SK-N-SH (cell line): Measurements from ENCODE around the gene PLCH1. TPM values are rescaled to one million over a fixed set of nuclear protein-coding genes. Genes with fewer than 3 reads are reported as not detected.

ENCODE experiments used
- CTCF ChIA-PET: fragments of 300-600, 350-600 bp; formaldehyde crosslinking; extraction: SDS; loops from one replicate; lab custom pipeline; 2021; lab: Yijun Ruan, JAX
- POLR2A ChIA-PET: fragments of 350-600 bp; sonication (Branson Sonifier 250); formaldehyde crosslinking; extraction: SDS; loops from one replicate; lab custom pipeline; 2020; ENCODE audit warnings: antibody characterized with exemption, inconsistent platforms; lab: Yijun Ruan, JAX
- DNase-seq: peaks from one replicate; pipeline ENCODE4 v3.0.0; 2012
- H2AFZ ChIP-seq: fragments of 200-600 bp; sonication (generic); 2 replicates; pipeline ENCODE4 v1.8.1; 2016; ENCODE audit warnings: antibody characterized with exemption, mild to moderate bottlenecking, low read depth
- H3F3A ChIP-seq: fragments of 200-600 bp; sonication (generic); replicated peaks from 2 replicates; pipeline ENCODE3; 2016; ENCODE audit warnings: antibody characterized with exemption, mild to moderate bottlenecking; ENCODE audit not compliant: insufficient read depth
- H3K27ac ChIP-seq, 2 experiments: fragments of 200-500 bp in 1 of 2; fragments of 200-600 bp in 1 of 2; sonication (Bioruptor generic) in 1 of 2; sonication (generic), shearing (Covaris generic) in 1 of 2; 2 replicates each; pipeline versions ENCODE4 v1.5.1 to v1.6.1; 2014 to 2016; ENCODE audit warnings: low read depth in 2 of 2, inconsistent platforms in 1 of 2, low read length in 1 of 2, mild to moderate bottlenecking in 1 of 2, mixed read lengths in 1 of 2
- H3K27me3 ChIP-seq: fragments of 200-600 bp; sonication (generic), shearing (Covaris generic); 2 replicates; pipeline ENCODE4 v1.6.1; 2016; ENCODE audit warnings: mixed run types; ENCODE audit not compliant: insufficient read depth
- H3K36me3 ChIP-seq, 2 experiments: fragments of 200-500 bp in 1 of 2; fragments of 200-600 bp in 1 of 2; sonication (Bioruptor generic) in 1 of 2; sonication (generic) in 1 of 2; replicated peaks in 1 of 2; 2 replicates each; pipeline versions ENCODE3 to v1.5.1; 2014 to 2016; ENCODE audit warnings: low read length in 1 of 2, mild to moderate bottlenecking in 1 of 2; ENCODE audit not compliant: insufficient read depth in 2 of 2, control insufficient read depth in 1 of 2
- H3K4me1 ChIP-seq, 2 experiments: fragments of 200-500 bp in 1 of 2; fragments of 200-600 bp in 1 of 2; sonication (Bioruptor generic) in 1 of 2; sonication (generic), shearing (Covaris generic) in 1 of 2; 2 replicates each; pipeline versions ENCODE4 v1.5.1 to v1.6.1; 2014 to 2016; ENCODE audit warnings: low read depth in 1 of 2, low read length in 1 of 2, mixed run types in 1 of 2; ENCODE audit not compliant: insufficient read depth in 2 of 2, control insufficient read depth in 1 of 2
- H3K4me2 ChIP-seq: fragments of 200-600 bp; sonication (generic), shearing (Covaris generic); 2 replicates; pipeline ENCODE4 v1.6.1; 2017; ENCODE audit warnings: mixed run types
- H3K4me3 ChIP-seq, 2 experiments: fragments of 200-500 bp in 1 of 2; fragments of 200-600 bp in 1 of 2; sonication (Bioruptor generic) in 1 of 2; sonication (generic), shearing (Covaris generic) in 1 of 2; 2 replicates each; pipeline versions ENCODE4 v1.5.1 to v1.8.1; 2014 to 2016; ENCODE audit warnings: low read depth in 2 of 2, inconsistent platforms in 1 of 2, low read length in 1 of 2, mild to moderate bottlenecking in 1 of 2, mixed read lengths in 1 of 2, moderate library complexity in 1 of 2
- H3K79me2 ChIP-seq: fragments of 200-600 bp; sonication (generic); 2 replicates; pipeline ENCODE4 v1.8.1; 2017; ENCODE audit warnings: mild to moderate bottlenecking; ENCODE audit not compliant: insufficient read depth
- H3K9ac ChIP-seq: fragments of 200-600 bp; sonication (generic); 2 replicates; pipeline ENCODE4 v1.6.1; 2017; ENCODE audit warnings: mixed run types
- H3K9me2 ChIP-seq: fragments of 200-600 bp; sonication (generic); 2 replicates; pipeline ENCODE4 v1.6.1; 2017; ENCODE audit warnings: mixed run types
- H3K9me3 ChIP-seq: fragments of 200-600 bp; sonication (generic); 2 replicates; pipeline ENCODE4 v1.6.1; 2017; ENCODE audit warnings: mixed run types, mild to moderate bottlenecking, moderate library complexity
- H4K20me1 ChIP-seq: fragments of 200-600 bp; sonication (generic); 2 replicates; pipeline ENCODE4 v1.6.1; 2017; ENCODE audit warnings: mild to moderate bottlenecking, mixed run types; ENCODE audit not compliant: insufficient read depth
- GABPA ChIP-seq: IDR thresholded peaks from 2 replicates; pipeline ENCODE4 v1.4.0; 2012; ENCODE audit warnings: low read depth, mild to moderate bottlenecking
- GATA2 ChIP-seq: sonication (generic); formaldehyde crosslinking; IDR thresholded peaks from 2 replicates; pipeline ENCODE4 v1.5.0; 2020; ENCODE audit warnings: mild to moderate bottlenecking, missing genetic modification reagents
- IRF3 ChIP-seq: fragments of 150-350 bp; IDR thresholded peaks from 2 replicates; pipeline ENCODE4 v1.6.1; 2016; ENCODE audit warnings: mild to moderate bottlenecking, low read depth, low read length
- MEF2A ChIP-seq: IDR thresholded peaks from 2 replicates; pipeline ENCODE4 v1.4.0; 2012; ENCODE audit warnings: low read depth, borderline replicate concordance
- NRF1 ChIP-seq: IDR thresholded peaks from 2 replicates; pipeline ENCODE4 v1.6.1; 2012; ENCODE audit warnings: low read depth, mild to moderate bottlenecking, low read length
- PBX3 ChIP-seq: IDR thresholded peaks from 2 replicates; pipeline ENCODE4; 2012
- REST ChIP-seq: IDR thresholded peaks from 2 replicates; pipeline ENCODE4 v1.6.1; 2012; ENCODE audit warnings: mild to moderate bottlenecking, low read depth, low read length, moderate library complexity
- TAF1 ChIP-seq: IDR thresholded peaks from 2 replicates; pipeline ENCODE4 v1.6.1; 2012; ENCODE audit warnings: low read depth, mild to moderate bottlenecking, low read length, moderate library complexity, borderline replicate concordance
- USF2 ChIP-seq: fragments of 150-350 bp; IDR thresholded peaks from 2 replicates; pipeline ENCODE4 v1.6.1; 2017; ENCODE audit warnings: antibody characterized with exemption, low read length, low read depth, borderline replicate concordance
- WGBS: methylation state at CpG from one replicate; pipeline ENCODE4 v1.1.6; 2017; ENCODE audit warnings: low lambda C conversion rate; 5-methylcytosine and 5-hydroxymethylcytosine counted together
- polyA plus RNA-seq, 3 experiments: library from polyadenylated mRNA; depleted of rRNA; stranded (reverse); fragments of >200 nt; gene quantifications; 2 replicates each; pipeline ENCODE4 v1.2.3, GENCODE V29; 2012

PLCH1 gene
- polyA plus RNA-seq, 1 of the 3 experiments (the other 2 are of a cell fraction): 0.26 TPM

- POLR2A ChIA-PET: no interaction called here
- H3K36me3 ChIP-seq: no peaks in the 10 kb centered on the region
Observed at GRCh38 chr3:155327430-155327829, 417.4 kb downstream of the PLCH1 start.

GRCh38 chr3:155326901-155327300 lies 418.0 kb downstream of the PLCH1 start:
- no peak overlapping the region for H3K4me3 ChIP-seq
- no peaks in the 10 kb centered on the region for H3K79me2 ChIP-seq
- 64% methylated on average over 4 of the region's 4 CpGs for WGBS
- no peaks in the 10 kb centered on the region for H3K9me2 ChIP-seq
- no peak overlapping the region for H2AFZ ChIP-seq
- H3K27me3 ChIP-seq: no peaks in the 10 kb centered on the region
- DNase-seq: no peak
- ChIA-PET CTCF (interaction anchor here (1.5 kb wide), 1 partner anchor 375 kb away, joined by 3 read pairs; no protein-coding TSS in a partner anchor), POLR2A (no interaction called here)
- H3K9ac ChIP-seq: no peak overlapping the region
- no peak overlapping the region for H3K4me2 ChIP-seq
- no peaks in the 10 kb centered on the region for H4K20me1 ChIP-seq
- no peaks in the 10 kb centered on the region for H3K9me3 ChIP-seq
- no peak for TF ChIP-seq TAF1
- TF ChIP-seq REST: no peak
- no peak for TF ChIP-seq USF2
- TF ChIP-seq MEF2A: no peak
- TF ChIP-seq PBX3: no peak
- TF ChIP-seq GATA2 (CRISPR knock-in tag): no peak
- H3F3A ChIP-seq: no peaks in the 10 kb centered on the region
- H3K36me3 ChIP-seq: no peaks in the 10 kb centered on the region
- no peak overlapping the region for H3K27ac ChIP-seq
- peaks cover 0 to 27% of the 10 kb centered on the region in 2 experiments; a peak in 2 of 4 replicates for H3K4me1 ChIP-seq

More at GRCh38 chr3:155327430-155327829, 417.4 kb downstream of the PLCH1 start:
- H3F3A ChIP-seq: no peaks in the 10 kb centered on the region
- no peaks in the 10 kb centered on the region for H3K9me2 ChIP-seq
- H3K79me2 ChIP-seq: no peaks in the 10 kb centered on the region
- H3K9ac ChIP-seq: no peak overlapping the region
- peaks cover 0 to 28% of the 10 kb centered on the region in 2 experiments; a peak in 2 of 4 replicates for H3K4me1 ChIP-seq
- CTCF ChIA-PET: interaction anchor here (0.6 to 1.5 kb wide), 2 partner anchors 374 to 568 kb away, joined by 3 read pairs; no protein-coding TSS in a partner anchor
- no peaks in the 10 kb centered on the region for H3K9me3 ChIP-seq
- DNase-seq: no peak
- H3K4me3 ChIP-seq: no peak overlapping the region
- TF ChIP-seq IRF3 (no peak), NRF1 (no peak), GABPA (no peak)
- H3K27ac ChIP-seq: no peak overlapping the region
- no peak overlapping the region for H2AFZ ChIP-seq
- H3K27me3 ChIP-seq: no peaks in the 10 kb centered on the region
- H4K20me1 ChIP-seq: no peaks in the 10 kb centered on the region
- H3K4me2 ChIP-seq: no peak overlapping the region
- 88% methylated on average over 1 of the region's 1 CpG for WGBS
